ENCODE measurements around the gene ZC3H14. TPM values are rescaled to one million over a fixed set of nuclear protein-coding genes. Genes with fewer than 3 reads are reported as not detected.

The ZC3H14 gene
- total and polyA plus RNA-seq, 2 donors (not counting 1 experiment from before 2014, with no cell fraction given) = 31.1 to 47.0 TPM

- ATAC-seq (ENCODE audit: low read depth) = no peak
- Histone ChIP-seq H3K27me3 (replicated peaks in 1 of 4; ENCODE audit: control extremely low read depth in 1 of 4, control insufficient read depth in 3 of 4, insufficient read depth in 4 of 4, low read length in 3 of 4) (no peaks in the 10 kb centered on the region), H3K27ac (ENCODE audit: low read length in 2 of 2) (no peak overlapping the region), H3K36me3 (replicated peaks in 1 of 2; ENCODE audit: control extremely low read depth in 1 of 2, control insufficient read depth in 1 of 2, extremely low read depth in 1 of 2, insufficient read depth in 2 of 2, low read length in 1 of 2) (peaks cover 0 to 22% of the 10 kb centered on the region in 2 experiments), H3K9ac (ENCODE audit: low read length) (no peak overlapping the region), H3K4me3 (ENCODE audit: control extremely low read depth in 1 of 5, extremely low read depth in 1 of 5, insufficient read depth in 1 of 5, low read depth in 2 of 5, low read length in 4 of 5) (no peak overlapping the region), H2AFZ (ENCODE audit: insufficient read depth, low read depth, low read length, poor library complexity, severe bottlenecking) (no peak overlapping the region), H3K4me2 (replicated peaks; ENCODE audit: low read depth, low read length, poor library complexity, severe bottlenecking) (no peak overlapping the region), H3K4me1 (ENCODE audit: control insufficient read depth in 2 of 2, insufficient read depth in 2 of 2, low read length in 2 of 2) (no peaks in the 10 kb centered on the region), H4K20me1 (ENCODE audit: control insufficient read depth, insufficient read depth, low read length, poor library complexity, severe bottlenecking) (no peaks in the 10 kb centered on the region), H3K79me2 (ENCODE audit: control insufficient read depth, insufficient read depth, low read length) (no peaks in the 10 kb centered on the region), H3K9me3 (ENCODE audit: control extremely low read depth in 1 of 3, control insufficient read depth in 2 of 3, insufficient read depth in 1 of 3, low read length in 2 of 3) (no peaks in the 10 kb centered on the region)
- no peak for DNase-seq
- Mint-ChIP-seq H3K27ac (no peak overlapping the region), H3K4me3 (no peak overlapping the region), H3K9me3 (ENCODE audit: insufficient read depth) (no peaks in the 10 kb centered on the region), H3K4me1 (peaks cover 2% of the 10 kb centered on the region), H3K27me3 (no peaks in the 10 kb centered on the region)
- ChIA-PET POLR2A (no interaction called here), CTCF (interaction anchor here (1.1 kb wide), 1 partner anchor 97 kb away, joined by 3 read pairs; no protein-coding TSS in a partner anchor)
- TF ChIP-seq CTCF (IDR thresholded peaks at IDR 0.05) (no peak), EZH2 (IDR thresholded peaks at IDR 0.05; ENCODE audit: borderline replicate concordance, insufficient read depth, low read depth, low read length, poor library complexity, severe bottlenecking) (no peak)
- intact Hi-C loops (cut with micrococcal nuclease) = no loop called here
- WGBS (ENCODE audit: insufficient coverage) = 95% methylated on average over 4 of the region's 4 CpGs
Observed at GRCh38 chr14:88590173-88590572, 27.3 kb downstream of the ZC3H14 start.

GRCh38 chr14:88592031-88592430 is 29.2 kb downstream of the ZC3H14 start:
- no peaks in the 10 kb centered on the region for H3K9me3 Mint-ChIP-seq (ENCODE audit: insufficient read depth)
- no peaks in the 10 kb centered on the region for H3K27me3 ChIP-seq (replicated peaks in 1 of 4; ENCODE audit: control extremely low read depth in 1 of 4, control insufficient read depth in 3 of 4, insufficient read depth in 4 of 4, low read length in 3 of 4)
- H3K4me3 ChIP-seq (ENCODE audit: control extremely low read depth in 1 of 5, extremely low read depth in 1 of 5, insufficient read depth in 1 of 5, low read depth in 2 of 5, low read length in 4 of 5) = no peak overlapping the region
- H3K36me3 ChIP-seq (replicated peaks in 1 of 2; ENCODE audit: control extremely low read depth in 1 of 2, control insufficient read depth in 1 of 2, extremely low read depth in 1 of 2, insufficient read depth in 2 of 2, low read length in 1 of 2) = peaks cover 0 to 25% of the 10 kb centered on the region in 2 experiments
- ChIA-PET POLR2A (no interaction called here), CTCF (no interaction called here)
- DNase-seq (no peak), ATAC-seq (ENCODE audit: low read depth) (no peak)
- 75% methylated on average over 1 of the region's 1 CpG for WGBS (ENCODE audit: insufficient coverage)
- H3K79me2 ChIP-seq (ENCODE audit: control insufficient read depth, insufficient read depth, low read length) = no peaks in the 10 kb centered on the region
- intact Hi-C loops (cut with micrococcal nuclease) = no loop called here
- H3K4me2 ChIP-seq (replicated peaks; ENCODE audit: low read depth, low read length, poor library complexity, severe bottlenecking) = no peak overlapping the region
- no peak overlapping the region for H3K4me3 Mint-ChIP-seq
- no peaks in the 10 kb centered on the region for H3K27me3 Mint-ChIP-seq
- no peak overlapping the region for H3K27ac Mint-ChIP-seq
- no peaks in the 10 kb centered on the region for H3K9me3 ChIP-seq (ENCODE audit: control extremely low read depth in 1 of 3, control insufficient read depth in 2 of 3, insufficient read depth in 1 of 3, low read length in 2 of 3)
- H2AFZ ChIP-seq (ENCODE audit: insufficient read depth, low read depth, low read length, poor library complexity, severe bottlenecking) = no peak overlapping the region
- H3K27ac ChIP-seq (ENCODE audit: low read length in 2 of 2) = no peak overlapping the region
- TF ChIP-seq CTCF (IDR thresholded peaks at IDR 0.05) = no peak
- no peak for TF ChIP-seq EZH2 (IDR thresholded peaks at IDR 0.05; ENCODE audit: borderline replicate concordance, insufficient read depth, low read depth, low read length, poor library complexity, severe bottlenecking)
- H3K9ac ChIP-seq (ENCODE audit: low read length) = no peak overlapping the region
- H4K20me1 ChIP-seq (ENCODE audit: control insufficient read depth, insufficient read depth, low read length, poor library complexity, severe bottlenecking) = no peaks in the 10 kb centered on the region
- peaks cover 5% of the 10 kb centered on the region for H3K4me1 Mint-ChIP-seq
- no peaks in the 10 kb centered on the region for H3K4me1 ChIP-seq (ENCODE audit: control insufficient read depth in 2 of 2, insufficient read depth in 2 of 2, low read length in 2 of 2)
